ENCODE results near the gene NXPE4. TPM values are rescaled to one million over a fixed set of nuclear protein-coding genes. Genes with fewer than 3 reads are reported as not detected.

NXPE4 gene
- total RNA-seq, 1 donor from 2014 or later: not detected

DNA sequence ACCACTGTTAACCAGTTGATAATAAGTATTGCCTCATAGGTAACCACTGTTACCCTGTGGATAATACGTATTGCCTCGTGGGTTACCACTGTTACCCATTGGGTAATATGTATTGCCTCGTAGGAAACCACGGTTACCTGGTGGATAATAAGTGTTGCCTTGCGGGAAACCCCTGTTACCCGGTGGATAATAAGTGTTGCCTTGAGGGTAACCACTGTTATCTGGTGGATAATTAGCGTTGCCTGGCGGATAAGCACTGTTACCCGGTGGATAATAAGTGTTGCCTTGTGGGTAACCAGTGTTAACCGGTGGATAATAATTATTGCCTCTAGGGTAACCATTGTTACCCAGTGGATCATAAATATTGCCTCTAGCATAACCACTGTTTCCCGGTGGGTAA is 27.3 kb upstream of the NXPE4 start:
- POLR2A ChIA-PET: no interaction called here

DNA sequence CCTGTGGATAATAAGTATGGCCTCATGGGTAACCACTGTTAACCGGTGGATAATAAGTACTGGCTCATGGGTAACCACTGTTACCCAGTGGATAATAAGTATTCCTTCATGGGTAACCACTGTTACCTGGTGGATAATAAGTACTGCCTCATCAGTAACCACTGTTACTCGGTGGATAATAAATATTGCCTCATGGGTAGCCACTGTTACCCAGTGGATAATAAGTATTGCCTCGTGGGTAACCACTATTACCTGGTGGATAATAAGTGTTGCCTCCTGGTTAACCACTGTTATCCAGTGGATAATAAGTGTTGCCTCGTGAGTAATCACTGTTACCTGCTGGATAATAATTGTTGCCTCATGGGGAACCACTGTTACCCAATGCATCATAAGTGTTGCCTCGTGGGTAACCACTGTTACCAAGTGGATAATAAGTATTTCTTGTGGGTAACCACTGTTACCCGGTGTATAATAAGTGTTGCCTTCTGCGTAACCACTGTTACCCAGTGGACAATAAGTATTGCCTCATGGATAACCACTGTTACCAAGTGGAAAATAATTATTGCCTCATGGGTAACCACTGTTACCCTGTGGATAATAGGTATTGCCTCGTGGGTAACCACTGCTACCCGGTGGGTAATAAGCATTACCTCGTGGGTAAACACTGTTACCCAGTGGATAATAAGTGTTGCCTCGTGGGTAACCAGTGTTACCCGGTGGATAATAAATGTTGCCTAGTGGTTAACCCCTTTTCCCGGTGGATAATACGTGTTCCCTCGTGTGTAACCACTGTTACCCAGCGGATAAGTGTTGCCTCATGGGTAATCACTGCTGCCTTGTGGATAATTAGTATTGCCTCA is 26.6 kb upstream of the NXPE4 start:
- H3K36me3 Mint-ChIP-seq (ENCODE audit: low read depth): no peaks in the 10 kb centered on the region
- CTCF ChIA-PET: no interaction called here
- no peak for DNase-seq
- intact Hi-C loops (cut with micrococcal nuclease): no loop called here
- no peaks in the 10 kb centered on the region for H3K4me1 Mint-ChIP-seq
- TF ChIP-seq, protein P1, sequence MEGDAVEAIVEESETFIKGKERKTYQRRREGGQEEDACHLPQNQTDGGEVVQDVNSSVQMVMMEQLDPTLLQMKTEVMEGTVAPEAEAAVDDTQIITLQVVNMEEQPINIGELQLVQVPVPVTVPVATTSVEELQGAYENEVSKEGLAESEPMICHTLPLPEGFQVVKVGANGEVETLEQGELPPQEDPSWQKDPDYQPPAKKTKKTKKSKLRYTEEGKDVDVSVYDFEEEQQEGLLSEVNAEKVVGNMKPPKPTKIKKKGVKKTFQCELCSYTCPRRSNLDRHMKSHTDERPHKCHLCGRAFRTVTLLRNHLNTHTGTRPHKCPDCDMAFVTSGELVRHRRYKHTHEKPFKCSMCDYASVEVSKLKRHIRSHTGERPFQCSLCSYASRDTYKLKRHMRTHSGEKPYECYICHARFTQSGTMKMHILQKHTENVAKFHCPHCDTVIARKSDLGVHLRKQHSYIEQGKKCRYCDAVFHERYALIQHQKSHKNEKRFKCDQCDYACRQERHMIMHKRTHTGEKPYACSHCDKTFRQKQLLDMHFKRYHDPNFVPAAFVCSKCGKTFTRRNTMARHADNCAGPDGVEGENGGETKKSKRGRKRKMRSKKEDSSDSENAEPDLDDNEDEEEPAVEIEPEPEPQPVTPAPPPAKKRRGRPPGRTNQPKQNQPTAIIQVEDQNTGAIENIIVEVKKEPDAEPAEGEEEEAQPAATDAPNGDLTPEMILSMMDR (IDR thresholded peaks at IDR 0.05): no peak
- no peak for ATAC-seq (ENCODE audit: low read depth)
- no peak overlapping the region for H3K4me3 Mint-ChIP-seq
- no peak overlapping the region for H3K27ac Mint-ChIP-seq
- H3K27me3 Mint-ChIP-seq: no peaks in the 10 kb centered on the region
- POLR2A ChIA-PET: no interaction called here
- no peaks in the 10 kb centered on the region for H3K9me3 Mint-ChIP-seq

More for the DNA sequence above, 27.3 kb upstream of the NXPE4 start:
- Mint-ChIP-seq H3K27ac (no peak overlapping the region), H3K9me3 (no peaks in the 10 kb centered on the region), H3K4me1 (no peaks in the 10 kb centered on the region), H3K4me3 (no peak overlapping the region), H3K36me3 (ENCODE audit: low read depth) (no peaks in the 10 kb centered on the region), H3K27me3 (no peaks in the 10 kb centered on the region)
- intact Hi-C loops (cut with micrococcal nuclease): no loop called here
- ATAC-seq (ENCODE audit: low read depth) (no peak), DNase-seq (no peak)
- CTCF ChIA-PET: no interaction called here
- TF ChIP-seq, protein P1 (IDR thresholded peaks at IDR 0.05): no peak

DNA sequence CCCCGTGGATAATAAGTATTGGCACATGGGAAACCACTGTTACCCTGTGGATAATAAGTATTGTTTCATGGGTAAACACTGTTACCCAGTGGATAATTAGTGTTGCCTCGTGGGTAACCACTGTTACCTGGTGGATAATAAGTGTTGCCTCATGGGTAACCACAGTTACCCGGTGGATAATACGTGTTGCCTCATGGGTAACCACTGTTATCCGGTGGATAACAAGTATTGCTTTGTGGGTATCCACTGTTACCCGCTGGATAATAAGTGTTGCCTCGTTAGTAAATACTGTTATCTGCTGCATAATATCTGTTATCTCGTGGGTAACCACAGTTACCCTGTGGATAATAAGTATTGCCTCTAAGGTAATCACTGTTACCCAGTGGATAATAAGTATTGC is 25.5 kb upstream of the NXPE4 start:
- ChIA-PET CTCF (no interaction called here), POLR2A (no interaction called here)
- intact Hi-C loops (cut with micrococcal nuclease): no loop called here
- H3K4me1 Mint-ChIP-seq: no peaks in the 10 kb centered on the region
- no peaks in the 10 kb centered on the region for H3K27me3 Mint-ChIP-seq
- no peak overlapping the region for H3K27ac Mint-ChIP-seq
- H3K4me3 Mint-ChIP-seq: no peak overlapping the region
- ATAC-seq (ENCODE audit: low read depth) (no peak), DNase-seq (no peak)
- no peaks in the 10 kb centered on the region for H3K36me3 Mint-ChIP-seq (ENCODE audit: low read depth)
- H3K9me3 Mint-ChIP-seq: no peaks in the 10 kb centered on the region
- TF ChIP-seq, protein P1 (IDR thresholded peaks at IDR 0.05): no peak

DNA sequence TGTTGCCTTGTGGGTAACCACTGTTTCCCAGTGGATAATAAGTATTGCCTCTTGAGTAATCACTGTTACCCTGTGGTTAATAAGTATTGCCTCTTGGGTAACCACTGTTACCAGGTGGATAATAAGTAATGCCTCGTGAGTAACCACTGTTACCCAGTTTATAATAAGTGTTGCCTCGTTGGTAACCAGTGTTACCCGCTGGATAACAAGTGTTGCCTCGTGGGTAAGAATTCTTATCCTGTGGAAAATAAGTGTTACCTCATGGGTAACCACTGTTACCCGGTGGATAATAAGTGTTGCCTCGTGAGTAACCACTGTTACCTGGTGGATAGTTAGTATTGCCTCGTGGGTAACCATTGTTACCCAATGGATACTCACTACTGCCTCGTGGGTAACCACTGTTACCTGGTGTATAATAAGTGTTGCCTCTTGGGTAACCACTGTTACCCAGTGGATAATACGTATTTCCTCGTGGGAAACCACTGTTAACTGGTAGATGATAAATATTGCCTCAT is 24.1 kb upstream of the NXPE4 start:
- Mint-ChIP-seq H3K4me3 (no peak overlapping the region), H3K27me3 (no peaks in the 10 kb centered on the region), H3K36me3 (ENCODE audit: low read depth) (no peaks in the 10 kb centered on the region), H3K9me3 (no peaks in the 10 kb centered on the region), H3K4me1 (no peaks in the 10 kb centered on the region), H3K27ac (no peak overlapping the region)
- ChIA-PET CTCF (no interaction called here), POLR2A (no interaction called here)
- ATAC-seq (ENCODE audit: low read depth) (no peak), DNase-seq (no peak)
- TF ChIP-seq, protein P1 (IDR thresholded peaks at IDR 0.05): no peak
- intact Hi-C loops (cut with micrococcal nuclease): no loop called here

DNA sequence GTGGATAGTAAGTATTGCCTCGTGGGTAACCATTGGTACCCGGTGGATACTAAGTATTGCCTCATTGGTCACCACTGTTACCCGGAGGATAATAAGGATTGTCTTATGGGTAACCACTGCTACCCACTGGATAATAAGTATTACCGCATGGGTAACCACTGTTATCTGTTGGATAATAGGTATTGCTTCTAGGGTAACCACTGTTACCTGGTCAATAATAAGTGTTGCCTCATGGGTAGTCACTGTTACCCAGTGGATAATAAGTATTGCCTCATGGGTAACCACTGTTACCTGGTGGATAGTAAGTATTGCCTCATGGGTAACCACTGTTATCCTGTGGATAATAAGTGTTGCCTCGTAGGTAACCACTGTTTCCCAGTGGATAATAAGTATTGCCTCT is 22.6 kb upstream of the NXPE4 start:
- intact Hi-C loops (cut with micrococcal nuclease): no loop called here
- CTCF ChIA-PET: no interaction called here

More for the DNA sequence above, 22.6 kb upstream of the NXPE4 start:
- POLR2A ChIA-PET: no interaction called here
- H3K4me3 Mint-ChIP-seq: no peak overlapping the region
- ATAC-seq (ENCODE audit: low read depth) (no peak), DNase-seq (no peak)
- no peaks in the 10 kb centered on the region for H3K4me1 Mint-ChIP-seq
- no peak overlapping the region for H3K27ac Mint-ChIP-seq
- no peaks in the 10 kb centered on the region for H3K9me3 Mint-ChIP-seq
- TF ChIP-seq, protein P1 (IDR thresholded peaks at IDR 0.05): no peak
- H3K27me3 Mint-ChIP-seq: no peaks in the 10 kb centered on the region
- no peaks in the 10 kb centered on the region for H3K36me3 Mint-ChIP-seq (ENCODE audit: low read depth)

Data from activated B cell treated with CpG ODN at 0.5 μM for 24 hours (primary cell).